ENCODE data around the gene TSHZ2. TPM values are rescaled to one million over a fixed set of nuclear protein-coding genes. Genes with fewer than 3 reads are reported as not detected.

Gene TSHZ2
- total RNA-seq, 4 donors from 2014 or later: 1.0 to 3.5 (median 2.8) TPM

- TF ChIP-seq POLR2A (IDR thresholded peaks at IDR 0.05): no peak
- no peak for TF ChIP-seq CTCF (IDR thresholded peaks at IDR 0.05 in 4 of 5, conservative IDR thresholded peaks at IDR 0.05 in 1 of 5)
- Histone ChIP-seq H3K36me3 (no peaks in the 10 kb centered on the region), H3K27me3 (no peaks in the 10 kb centered on the region), H3K9me3 (no peaks in the 10 kb centered on the region), H3K4me1 (no peaks in the 10 kb centered on the region), H3K27ac (no peak overlapping the region), H3K4me3 (no peak overlapping the region)
- in situ Hi-C loops (cut with MboI; ENCODE audit: low sequenced_read_pairs in 4 of 4) (no loop called here), intact Hi-C loops (cut with DNase I; ENCODE audit: low total_unique reads) (no loop called here)
- DNase-seq: no peak
- ATAC-seq: no peak
Observed at GRCh38 chr20:53422039-53422438, 449.9 kb downstream of the TSHZ2 start.

- no peaks in the 10 kb centered on the region for H3K36me3 ChIP-seq
- no peak for DNase-seq
- no peaks in the 10 kb centered on the region for H3K9me3 ChIP-seq
- in situ Hi-C loops (cut with MboI; ENCODE audit: low sequenced_read_pairs in 4 of 4): no loop called here
- H3K4me3 ChIP-seq: no peak overlapping the region
- H3K4me1 ChIP-seq: no peaks in the 10 kb centered on the region
- no peaks in the 10 kb centered on the region for H3K27me3 ChIP-seq
- TF ChIP-seq POLR2A (IDR thresholded peaks at IDR 0.05) (no peak), CTCF (IDR thresholded peaks at IDR 0.05 in 4 of 5, conservative IDR thresholded peaks at IDR 0.05 in 1 of 5) (no peak)
- H3K27ac ChIP-seq: no peak overlapping the region
- intact Hi-C loops (cut with DNase I; ENCODE audit: low total_unique reads): no loop called here
- no peak for ATAC-seq
Observed at GRCh38 chr20:53423587-53424146, 451.5 kb downstream of the TSHZ2 start.

GRCh38 chr20:53425481-53425880, 453.3 kb downstream of the TSHZ2 start:
- no peaks in the 10 kb centered on the region for H3K27me3 ChIP-seq
- in situ Hi-C loops (cut with MboI; ENCODE audit: low sequenced_read_pairs in 4 of 4) (no loop called here), intact Hi-C loops (cut with DNase I; ENCODE audit: low total_unique reads) (no loop called here)
- H3K36me3 ChIP-seq: no peaks in the 10 kb centered on the region
- DNase-seq (no peak), ATAC-seq (no peak)
- no peaks in the 10 kb centered on the region for H3K4me1 ChIP-seq
- H3K9me3 ChIP-seq: no peaks in the 10 kb centered on the region
- TF ChIP-seq CTCF (IDR thresholded peaks at IDR 0.05 in 4 of 5, conservative IDR thresholded peaks at IDR 0.05 in 1 of 5) (no peak), POLR2A (IDR thresholded peaks at IDR 0.05) (no peak)
- H3K4me3 ChIP-seq: no peak overlapping the region
- no peak overlapping the region for H3K27ac ChIP-seq

GRCh38 chr20:53425941-53426340, 453.8 kb downstream of the TSHZ2 start:
- ATAC-seq (no peak), DNase-seq (no peak)
- H3K4me3 ChIP-seq: no peak overlapping the region
- no peaks in the 10 kb centered on the region for H3K27me3 ChIP-seq
- no peak for TF ChIP-seq POLR2A (IDR thresholded peaks at IDR 0.05)
- TF ChIP-seq CTCF (IDR thresholded peaks at IDR 0.05 in 4 of 5, conservative IDR thresholded peaks at IDR 0.05 in 1 of 5): no peak
- no peaks in the 10 kb centered on the region for H3K4me1 ChIP-seq
- H3K9me3 ChIP-seq: no peaks in the 10 kb centered on the region
- in situ Hi-C loops (cut with MboI; ENCODE audit: low sequenced_read_pairs in 4 of 4) (no loop called here), intact Hi-C loops (cut with DNase I; ENCODE audit: low total_unique reads) (no loop called here)
- no peaks in the 10 kb centered on the region for H3K36me3 ChIP-seq
- no peak overlapping the region for H3K27ac ChIP-seq

- Histone ChIP-seq H3K9me3 (no peaks in the 10 kb centered on the region), H3K36me3 (no peaks in the 10 kb centered on the region), H3K27ac (no peak overlapping the region), H3K27me3 (no peaks in the 10 kb centered on the region), H3K4me3 (no peak overlapping the region), H3K4me1 (no peaks in the 10 kb centered on the region)
- TF ChIP-seq POLR2A (IDR thresholded peaks at IDR 0.05): no peak
- TF ChIP-seq CTCF (IDR thresholded peaks at IDR 0.05 in 4 of 5, conservative IDR thresholded peaks at IDR 0.05 in 1 of 5): no peak
- in situ Hi-C loops (cut with MboI; ENCODE audit: low sequenced_read_pairs in 4 of 4) (no loop called here), intact Hi-C loops (cut with DNase I; ENCODE audit: low total_unique reads) (no loop called here)
- ATAC-seq (no peak), DNase-seq (no peak)
Observed at GRCh38 chr20:53426766-53427312, 454.7 kb downstream of the TSHZ2 start.
